GM18502 (cell line): ENCODE data around the gene ZC3H4.
"Not testable (repeated sequence)": the region's sequence is repeated elsewhere in the genome, so short reads cannot be mapped to it uniquely, and the experiment has no call there.

ENCODE experiments used
- ATAC-seq: cut with Tn5 transposase; IDR thresholded peaks from one replicate; pipeline ENCODE4 v1.9.1; 2021; ENCODE audit warnings: mild to moderate bottlenecking; ENCODE audit not compliant: unreplicated experiment, poor library complexity

Gene ZC3H4

DNA sequence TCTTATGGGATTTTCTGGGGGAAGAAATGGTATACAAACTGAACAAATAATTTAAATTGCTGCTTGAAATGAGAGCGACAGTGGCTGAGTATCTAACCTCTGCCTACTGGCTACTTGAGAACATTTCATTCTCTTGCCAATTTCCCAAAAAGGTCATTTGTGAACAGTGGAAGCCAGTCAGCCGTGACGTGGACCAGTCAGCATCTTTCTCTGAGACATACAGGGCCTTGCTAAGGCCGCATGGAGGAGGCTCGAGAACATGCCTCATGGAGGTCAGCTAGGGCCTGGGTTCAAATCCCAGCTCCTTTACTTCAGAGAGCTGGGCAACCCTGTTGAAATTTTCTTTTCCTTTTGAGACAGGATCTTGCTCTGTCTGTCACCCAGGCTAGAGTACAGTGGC is 20.3 kb downstream of the ZC3H4 start:
- ATAC-seq: no peak

DNA sequence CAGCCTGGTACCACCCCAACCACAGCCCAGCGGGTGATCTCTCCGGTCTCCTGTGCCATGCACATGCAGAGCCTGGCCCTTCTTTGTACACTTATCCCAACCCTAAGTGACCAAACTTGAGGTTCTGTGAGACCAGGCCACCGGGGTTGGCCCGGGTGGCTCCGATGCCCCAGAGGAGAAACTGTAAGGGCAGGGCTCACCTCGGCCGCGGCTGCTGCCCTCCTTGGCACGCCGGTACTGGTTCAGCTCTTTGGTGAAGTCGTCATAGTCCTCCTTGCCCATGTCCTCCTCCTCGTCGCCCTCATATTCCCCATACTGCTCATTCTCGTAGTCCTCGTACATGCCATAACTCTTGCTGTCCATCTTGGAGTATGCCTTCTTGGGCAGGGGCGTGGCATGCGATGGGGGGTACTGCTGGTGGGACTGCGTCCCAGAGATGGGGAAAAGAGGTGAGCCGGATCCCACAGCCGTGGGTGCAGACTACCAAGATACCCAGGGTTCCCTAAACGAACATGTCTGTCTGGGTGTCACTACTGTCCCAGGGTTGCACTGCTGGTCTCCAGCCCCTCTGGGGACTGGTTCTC is 23.7 kb downstream of the ZC3H4 start:
- no peak for ATAC-seq

DNA sequence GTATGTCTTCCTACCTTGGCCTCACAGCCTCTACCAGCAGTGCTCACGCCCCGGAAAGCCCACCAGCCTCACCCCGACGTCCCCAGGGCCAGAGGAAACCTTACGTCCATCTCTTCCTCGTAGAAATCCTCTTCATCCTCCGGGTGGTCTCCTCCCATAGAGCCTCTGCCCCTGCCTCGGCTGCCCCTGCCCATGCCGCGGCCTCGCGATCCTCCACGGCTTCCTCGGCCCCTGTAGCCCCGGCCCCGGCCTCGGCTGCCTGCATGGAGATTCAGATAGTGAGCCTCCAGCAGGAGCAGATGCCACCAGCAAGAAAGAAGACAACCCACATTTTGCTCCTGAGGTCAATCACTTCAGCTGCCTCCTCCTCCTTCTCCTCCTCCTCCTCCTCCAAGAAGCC is 27.3 kb downstream of the ZC3H4 start:
- ATAC-seq: no peak

DNA sequence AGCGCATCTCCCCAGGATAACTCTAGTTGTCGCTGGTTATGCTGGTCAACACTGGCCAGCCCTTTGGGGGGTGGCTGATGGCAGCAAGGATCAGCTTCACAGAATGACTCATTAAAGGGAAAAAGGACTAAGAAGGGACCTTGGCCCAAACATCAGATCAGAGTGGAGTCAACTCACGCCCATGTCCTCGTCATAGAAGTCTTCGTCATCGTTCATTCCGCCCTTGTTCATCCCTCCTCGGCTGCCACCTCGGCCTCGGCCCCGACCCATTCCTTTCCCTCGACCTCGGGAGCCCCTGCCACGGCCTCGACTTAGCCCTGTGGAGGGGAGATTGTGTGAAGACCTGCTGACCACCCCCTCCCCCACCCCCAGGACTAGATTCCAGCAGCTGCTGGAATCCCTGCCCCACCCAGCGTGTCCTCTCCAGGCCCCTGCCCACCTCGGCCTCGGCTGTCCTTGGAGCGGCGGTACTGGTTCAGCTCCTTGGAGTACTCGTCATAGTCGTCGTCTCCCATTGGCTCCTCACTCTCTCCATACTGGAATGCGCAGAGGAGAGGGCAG is 28.6 kb downstream of the ZC3H4 start:
- no peak for ATAC-seq

DNA sequence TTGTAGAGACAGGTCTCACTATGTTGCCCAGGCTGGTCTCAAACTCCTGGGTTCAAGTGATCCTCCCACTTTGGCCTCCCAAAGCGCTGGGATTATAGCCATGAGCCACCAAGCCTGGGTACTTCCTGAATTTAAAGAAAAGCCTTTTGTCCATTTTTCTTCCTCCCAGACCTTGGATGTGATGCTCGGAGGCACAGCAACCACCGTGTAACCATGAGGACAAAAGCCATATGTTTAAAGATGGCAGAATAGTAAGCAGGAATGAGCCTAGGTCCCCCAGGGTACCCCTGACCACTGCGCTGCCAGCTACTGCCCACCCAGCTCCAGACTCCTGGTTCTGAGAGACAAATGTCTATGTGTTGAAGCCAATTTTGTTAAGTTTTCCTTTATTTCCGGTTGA is 31.1 kb downstream of the ZC3H4 start:
- ATAC-seq: no peak

DNA sequence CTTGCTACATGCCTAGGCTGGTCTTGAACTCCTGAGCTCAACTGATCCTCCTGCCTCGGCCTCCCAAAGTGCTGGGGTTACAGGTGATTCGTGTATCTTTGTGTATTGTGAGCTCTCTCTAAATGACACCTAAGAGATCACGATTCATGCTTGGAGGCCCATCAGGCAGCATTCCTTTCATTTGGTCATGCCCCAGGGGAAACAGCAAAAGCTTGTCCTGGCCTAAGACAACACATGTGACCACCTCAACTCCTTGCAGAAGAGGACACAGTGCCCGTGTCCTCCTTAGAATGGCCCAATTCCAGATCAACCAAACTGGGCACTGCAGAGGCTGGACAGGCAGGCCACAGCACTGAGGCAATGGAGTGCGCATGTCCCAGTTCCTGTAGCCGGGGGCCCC is 32.5 kb downstream of the ZC3H4 start:
- ATAC-seq: no peak

DNA sequence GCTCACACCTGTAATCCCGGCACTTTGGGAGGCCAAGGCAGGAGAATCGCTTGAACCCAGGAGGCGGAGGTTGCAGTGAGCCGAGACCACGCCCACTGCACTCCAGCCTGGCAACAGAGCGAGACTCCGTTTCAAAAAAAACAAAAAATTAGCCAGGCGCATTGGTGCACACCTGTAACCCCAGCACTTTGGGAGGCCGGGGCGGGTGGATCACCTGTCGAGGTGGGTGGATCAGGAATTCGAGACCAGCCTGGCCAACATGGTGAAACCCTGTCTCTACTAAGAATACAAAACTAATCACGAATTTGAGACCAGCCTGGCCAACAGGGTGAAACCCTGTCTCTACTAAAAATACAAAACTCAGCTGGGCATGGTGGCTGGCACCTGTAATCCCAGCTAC is 35.2 kb downstream of the ZC3H4 start:
- ATAC-seq: not testable (repeated sequence)

DNA sequence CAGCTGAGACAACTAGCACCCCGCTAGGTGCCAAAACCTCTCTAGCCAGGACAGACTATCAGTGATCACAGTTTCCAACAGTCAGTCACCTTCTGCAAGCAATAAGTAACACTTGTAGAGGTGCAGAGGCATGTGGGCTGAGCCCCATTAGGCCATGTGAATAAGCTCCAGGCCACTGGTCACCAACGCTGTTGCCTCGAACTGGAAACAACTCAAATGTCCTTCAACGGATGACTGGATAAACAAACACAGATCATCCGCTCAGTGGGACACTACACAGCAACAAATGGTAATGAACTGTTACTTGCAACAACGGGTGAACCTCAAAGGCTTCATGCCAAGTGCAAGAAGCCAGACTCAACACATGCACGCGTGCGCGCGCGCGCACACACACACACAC is 37.6 kb downstream of the ZC3H4 start:
- no peak for ATAC-seq

DNA sequence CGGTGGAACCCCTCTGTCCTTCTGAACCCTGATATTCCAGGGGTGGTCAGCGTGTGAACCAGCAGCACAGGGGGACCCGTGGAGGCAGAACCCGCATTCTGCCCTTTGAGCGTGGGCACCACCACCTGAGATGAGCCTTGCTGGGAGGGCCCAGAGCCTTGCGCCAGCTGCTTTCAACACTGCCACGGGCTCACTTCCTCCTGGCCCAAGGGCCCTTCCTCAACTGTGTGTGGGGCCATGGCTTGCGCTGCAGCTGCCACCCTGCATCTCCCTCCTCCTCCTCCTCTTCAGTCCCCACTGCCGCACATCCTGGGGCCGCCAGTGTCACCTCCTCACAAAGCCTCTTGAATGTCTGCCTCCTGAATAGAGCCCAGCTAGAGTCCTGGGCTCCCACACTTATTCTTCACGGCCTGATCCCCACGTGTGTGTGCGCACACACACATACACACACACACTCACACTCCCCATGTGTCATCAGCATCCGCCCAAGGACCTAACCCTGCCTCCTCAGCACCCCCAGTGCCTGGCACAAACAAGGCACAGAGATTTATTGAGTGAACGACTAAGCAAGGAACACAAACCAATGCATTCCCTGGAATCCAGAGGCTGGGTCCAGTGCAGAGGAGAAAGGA is 38.3 kb downstream of the ZC3H4 start:
- no peak for ATAC-seq

DNA sequence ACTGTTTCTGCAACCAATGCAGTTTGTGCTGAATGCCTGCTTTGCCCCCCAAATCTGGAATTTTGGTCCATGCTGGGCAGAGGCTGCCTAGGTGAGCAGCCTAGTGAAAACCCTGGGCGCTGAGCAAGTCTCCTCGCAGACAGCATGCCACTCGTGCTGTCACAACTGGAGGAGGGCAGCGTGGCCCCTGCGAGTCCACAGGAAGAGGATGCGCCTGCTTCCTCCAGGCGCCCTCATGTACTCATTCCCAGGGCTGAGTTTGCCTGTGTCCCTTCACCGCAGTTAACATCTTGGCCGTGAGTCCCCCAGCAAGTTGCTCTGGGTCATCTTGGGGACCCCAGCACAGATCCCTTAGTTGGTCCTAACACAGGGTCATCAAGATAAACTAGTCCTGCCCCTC is 39.0 kb downstream of the ZC3H4 start:
- no peak for ATAC-seq

DNA sequence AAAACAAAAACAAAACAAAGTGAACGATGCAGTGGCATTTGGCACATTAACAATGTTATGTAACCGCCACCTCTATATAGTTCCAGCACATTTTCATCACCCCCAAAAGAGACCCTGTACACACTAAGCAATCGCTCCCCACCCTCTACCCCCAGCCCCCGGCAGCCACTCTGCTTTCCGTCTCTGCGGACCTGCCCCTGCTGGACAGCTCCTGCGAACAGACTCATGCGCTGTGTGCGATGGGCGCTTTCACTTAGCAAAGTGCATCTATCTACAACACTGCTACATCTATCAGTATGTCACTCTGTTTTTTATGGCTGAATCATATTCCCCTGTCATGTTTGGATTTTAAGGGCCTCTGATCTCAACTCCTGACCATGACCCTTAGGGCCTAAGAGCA is 40.0 kb downstream of the ZC3H4 start:
- no peak for ATAC-seq

DNA sequence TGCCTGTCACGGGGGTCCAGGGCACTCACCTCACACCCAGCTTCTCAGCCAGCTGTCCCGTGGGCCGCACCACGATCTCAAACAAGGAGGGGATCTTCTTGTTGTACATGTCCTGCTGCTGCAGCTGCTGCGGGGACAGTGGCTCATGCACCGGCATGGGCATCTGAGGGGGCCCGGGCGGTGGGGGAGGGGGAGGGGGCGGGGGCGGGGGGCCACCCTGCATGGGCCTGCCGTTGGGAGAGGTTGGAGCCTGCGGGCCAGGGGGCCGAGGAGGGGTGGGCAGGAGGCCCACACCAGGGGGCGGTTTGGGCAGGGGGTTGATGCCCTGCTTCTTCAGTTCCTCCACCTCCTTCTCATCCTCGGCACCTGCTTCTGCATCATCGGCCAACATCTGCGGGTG is 41.3 kb downstream of the ZC3H4 start:
- ATAC-seq: no peak

DNA sequence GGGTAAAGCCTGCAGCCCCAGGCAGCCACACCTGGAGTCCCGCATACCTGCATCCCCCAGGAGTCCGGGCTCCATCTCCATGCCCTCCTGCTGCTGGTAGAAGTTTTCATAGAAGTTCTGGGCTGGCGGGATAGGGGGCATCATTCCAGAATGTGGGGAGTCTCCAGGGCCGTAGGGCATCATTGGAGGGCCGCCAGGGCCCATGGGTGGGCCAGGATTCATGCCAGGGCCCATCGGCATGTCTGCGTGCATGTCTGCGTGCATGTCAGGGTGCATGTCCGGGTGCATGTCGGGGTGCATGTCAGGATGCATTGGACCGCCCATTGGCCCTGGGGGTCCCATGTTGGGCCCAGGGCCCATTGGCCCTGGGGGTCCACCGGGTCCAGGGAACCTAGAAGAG is 41.8 kb downstream of the ZC3H4 start:
- no peak for ATAC-seq

DNA sequence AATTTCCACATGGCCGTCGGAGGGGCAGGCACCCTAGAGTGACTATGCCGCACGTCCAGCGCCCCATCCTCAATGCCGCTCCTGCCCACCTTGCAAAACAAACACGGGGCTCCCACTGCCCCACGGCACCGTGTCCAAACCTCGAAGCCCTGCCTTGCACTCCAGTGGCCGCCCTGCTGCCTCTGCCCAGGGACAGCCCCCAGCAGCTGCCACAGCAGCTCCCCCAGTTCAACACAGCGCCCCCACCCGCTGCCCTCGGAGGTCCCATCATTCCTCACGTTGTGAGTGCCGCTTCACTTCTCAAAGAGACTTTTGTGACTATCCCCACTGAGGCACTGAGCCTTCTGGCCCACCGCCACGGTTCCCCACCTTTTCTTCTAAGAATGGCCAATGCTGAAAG is 42.8 kb downstream of the ZC3H4 start:
- no peak for ATAC-seq

DNA sequence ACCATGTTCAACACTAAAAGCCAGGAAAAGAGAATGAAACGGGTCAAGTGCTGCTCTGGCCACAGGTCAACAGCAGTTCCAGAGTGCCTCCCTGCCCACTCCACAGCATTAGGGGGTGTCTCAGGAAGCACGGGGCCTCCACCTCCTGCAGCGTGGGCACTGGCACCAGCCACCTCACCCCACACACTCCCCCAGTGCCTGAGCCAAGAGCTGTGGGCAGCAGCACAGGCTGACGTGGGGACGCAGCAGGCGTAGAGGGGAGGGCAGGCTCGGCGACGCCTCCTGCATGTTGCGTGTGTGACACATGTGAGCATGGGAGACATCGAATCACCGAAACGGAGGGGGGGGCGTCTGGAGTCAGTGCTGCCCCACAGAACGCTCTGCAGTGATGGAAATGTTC is 43.8 kb downstream of the ZC3H4 start:
- ATAC-seq: no peak

DNA sequence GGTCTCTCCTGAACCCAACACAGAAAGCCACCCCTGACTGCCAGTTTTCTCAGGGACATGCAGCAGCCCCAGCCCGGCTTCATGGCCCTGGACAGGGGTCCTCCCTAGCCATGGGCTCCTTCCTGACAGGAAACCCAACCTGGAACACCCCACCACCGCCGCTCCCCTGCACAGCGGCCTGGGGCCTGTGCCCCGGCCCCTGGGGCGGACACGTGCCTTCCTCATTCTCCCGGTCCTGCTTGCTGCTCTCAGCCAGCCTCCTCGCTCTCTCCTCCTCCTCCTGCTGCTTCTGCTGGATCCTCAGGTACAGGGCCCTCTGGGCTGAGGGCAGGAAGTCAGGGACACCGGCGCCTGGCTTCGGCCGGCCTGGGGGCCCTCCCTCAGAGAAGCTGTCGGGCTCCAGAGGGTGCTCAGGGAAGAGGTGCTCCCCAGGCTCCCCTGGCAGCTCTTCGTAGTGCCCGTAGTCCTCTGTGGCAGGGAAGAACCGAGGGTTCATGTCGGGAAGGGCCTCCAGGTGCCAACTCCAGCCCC is 44.6 kb downstream of the ZC3H4 start:
- ATAC-seq: no peak

DNA sequence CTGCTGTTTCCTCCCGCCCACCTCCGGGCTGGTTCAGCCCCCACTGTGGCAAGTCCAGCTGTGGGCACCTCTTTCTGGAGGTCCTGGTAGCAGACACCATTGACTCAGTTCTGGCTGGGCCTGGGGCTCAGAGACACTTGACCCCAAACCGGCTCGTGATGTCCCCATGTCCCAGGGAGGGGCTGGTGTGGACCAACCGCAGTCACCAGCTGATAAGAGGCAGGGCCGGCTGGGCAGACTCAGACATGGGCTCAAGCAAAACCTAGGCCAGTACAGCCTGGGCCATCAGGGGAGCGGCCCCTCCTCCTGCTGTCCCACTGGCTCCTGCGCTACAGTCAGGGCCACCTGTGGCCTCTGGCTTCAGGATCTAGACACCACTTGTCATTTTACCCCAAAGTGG is 45.3 kb downstream of the ZC3H4 start:
- no peak for ATAC-seq

DNA sequence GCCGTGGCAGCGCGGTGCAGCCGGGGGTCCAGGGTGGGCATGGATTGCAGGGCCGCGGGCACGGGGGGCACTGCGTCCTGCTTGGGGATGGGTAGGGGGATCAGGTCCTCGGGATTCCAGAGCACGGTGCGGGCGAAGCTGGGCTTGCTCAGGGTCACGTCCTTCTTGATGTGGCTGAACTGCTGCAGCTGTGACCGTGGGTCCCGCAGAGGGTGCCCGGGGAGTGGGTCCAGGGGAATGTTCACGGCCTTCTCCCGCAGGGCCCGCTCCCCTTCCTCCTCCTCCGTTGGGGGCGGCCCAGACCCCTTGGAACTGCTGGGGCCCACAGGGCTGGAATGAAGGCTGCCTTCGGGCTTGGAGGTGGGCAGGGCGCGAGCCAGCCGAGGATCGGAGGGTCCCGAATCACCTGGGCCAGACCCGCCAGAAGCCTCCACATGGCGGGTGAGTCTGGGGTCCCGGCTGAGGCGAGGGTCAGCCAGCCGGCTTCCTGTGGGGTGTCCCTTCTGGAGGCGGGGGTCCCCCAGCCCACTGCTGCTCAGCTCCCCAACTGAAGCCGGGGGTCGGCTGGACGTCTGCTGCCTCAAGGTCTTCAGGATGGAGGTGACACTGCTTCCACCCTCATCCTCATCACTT is 46.2 kb downstream of the ZC3H4 start:
- ATAC-seq: no peak

DNA sequence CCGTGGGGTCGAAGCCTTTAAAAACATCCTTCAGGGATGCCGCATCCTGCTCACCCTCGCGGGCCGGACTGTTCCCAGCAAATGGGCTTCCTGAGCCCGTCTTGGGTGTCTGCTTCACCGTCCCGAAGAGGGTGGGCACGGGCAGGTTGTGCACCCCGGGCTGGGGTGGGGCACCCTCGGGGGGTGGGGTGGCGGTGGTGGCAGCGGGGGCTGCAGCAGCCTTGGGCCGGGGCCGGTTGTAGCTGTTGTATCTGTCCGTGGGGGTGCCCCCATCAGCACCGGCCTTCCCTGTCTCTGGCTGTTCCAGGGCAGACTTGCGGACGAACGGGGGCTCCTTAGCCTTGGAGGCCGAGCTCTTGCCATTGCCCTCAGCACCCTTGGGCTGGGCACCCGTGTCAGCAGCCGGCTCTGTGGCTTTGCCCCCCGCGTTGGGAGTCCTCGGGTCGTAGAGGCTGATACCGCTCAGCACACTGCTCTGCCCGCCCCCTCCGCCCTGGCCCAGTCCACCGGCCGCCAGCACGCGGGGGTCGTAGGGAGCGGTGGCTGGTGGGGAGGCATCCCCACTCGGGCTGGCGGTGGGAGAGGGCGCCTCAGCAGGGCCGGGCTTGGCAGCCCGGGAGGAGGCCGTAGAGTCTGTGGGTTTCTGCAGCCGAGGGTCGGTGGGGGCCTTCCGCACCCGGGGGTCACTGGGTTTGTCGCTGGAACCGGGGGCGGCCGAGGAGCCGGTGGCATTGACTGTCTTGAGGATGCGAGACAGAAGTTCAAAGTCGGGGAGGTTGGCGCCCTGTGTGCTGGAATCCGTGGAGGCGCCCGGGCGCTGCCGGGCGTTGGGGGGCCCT is 47.0 kb downstream of the ZC3H4 start:
- no peak for ATAC-seq

DNA sequence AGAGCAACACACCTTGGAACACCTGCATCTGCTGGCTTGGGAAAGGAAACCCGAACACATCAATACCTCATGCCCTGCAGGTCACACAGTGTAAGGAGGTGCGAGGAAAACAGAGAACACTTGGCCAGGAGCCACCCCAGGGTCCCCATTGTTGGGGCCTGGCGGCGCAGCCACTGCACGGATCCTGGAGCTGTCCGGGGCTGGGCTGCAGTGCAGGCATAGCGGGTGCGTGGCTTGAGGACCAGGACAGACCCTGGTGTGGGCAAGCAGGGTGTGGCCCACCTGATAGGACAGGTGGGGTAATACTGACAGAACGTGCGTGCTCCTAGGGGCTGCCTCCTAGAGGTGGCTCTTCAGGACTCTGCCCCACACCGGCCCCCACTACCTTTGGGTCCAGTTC is 48.3 kb downstream of the ZC3H4 start:
- no peak for ATAC-seq

DNA sequence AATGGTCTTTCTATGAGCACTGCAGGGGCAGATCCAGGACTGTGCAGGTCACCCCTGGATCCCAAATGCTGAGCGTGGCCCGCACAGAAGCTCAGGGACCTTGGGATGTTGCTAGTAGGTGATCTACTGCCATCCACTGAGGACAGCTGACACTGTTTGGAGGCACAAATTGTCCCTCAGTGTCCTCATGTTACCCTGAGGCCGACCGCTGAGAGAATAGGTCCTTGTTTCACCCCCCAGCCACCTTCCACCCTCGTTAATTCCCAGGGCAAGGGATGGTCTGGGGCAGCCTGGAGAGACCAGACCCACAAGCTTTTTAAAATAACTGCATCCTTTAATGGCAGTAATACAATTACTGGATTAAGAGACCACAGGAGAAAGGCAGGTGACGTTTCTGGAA is 49.7 kb downstream of the ZC3H4 start:
- ATAC-seq: no peak
